Measurements from ENCODE around the gene MCAT. TPM values are rescaled to one million over a fixed set of nuclear protein-coding genes. Genes with fewer than 3 reads are reported as not detected.

MCAT gene
- total RNA-seq, 2 donors from 2014 or later: 39.1 to 39.9 TPM

DNA sequence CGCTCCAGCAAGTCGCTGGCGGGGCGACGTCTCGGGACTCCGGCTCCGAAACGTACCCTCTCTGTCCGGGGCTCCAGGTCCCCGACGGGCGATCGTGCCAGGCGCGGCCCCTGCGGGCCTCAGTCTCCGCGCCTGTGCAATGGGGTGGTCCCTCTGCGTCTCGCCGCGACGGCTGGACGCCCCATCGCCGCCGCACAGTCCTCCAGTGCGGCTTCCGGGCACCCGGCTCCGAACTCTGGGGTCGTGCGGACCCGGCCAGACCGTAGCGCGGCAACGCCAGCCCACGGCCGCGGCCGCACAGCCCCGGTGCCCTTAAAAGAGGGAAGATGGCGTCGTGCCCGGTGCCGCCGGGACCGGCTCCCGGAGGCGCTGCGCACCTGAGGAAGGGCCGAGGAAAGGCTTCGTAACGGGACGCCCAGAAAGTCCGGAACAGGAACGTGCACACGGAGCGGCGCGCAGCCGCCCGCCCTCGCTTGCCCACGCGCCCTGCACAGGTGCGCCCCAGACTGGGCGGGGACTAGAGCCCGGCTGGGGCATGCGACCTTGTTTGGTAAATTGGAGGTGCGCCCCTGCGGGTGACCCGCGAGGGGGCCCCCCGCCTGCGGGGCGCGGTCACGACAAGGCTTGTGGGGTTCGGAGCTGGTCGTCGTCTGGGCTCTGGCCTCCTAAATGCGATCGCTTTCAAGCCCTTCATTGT, 32.1 kb downstream of the MCAT start:
- WGBS: 3% methylated on average over 63 of the region's 86 CpGs

DNA sequence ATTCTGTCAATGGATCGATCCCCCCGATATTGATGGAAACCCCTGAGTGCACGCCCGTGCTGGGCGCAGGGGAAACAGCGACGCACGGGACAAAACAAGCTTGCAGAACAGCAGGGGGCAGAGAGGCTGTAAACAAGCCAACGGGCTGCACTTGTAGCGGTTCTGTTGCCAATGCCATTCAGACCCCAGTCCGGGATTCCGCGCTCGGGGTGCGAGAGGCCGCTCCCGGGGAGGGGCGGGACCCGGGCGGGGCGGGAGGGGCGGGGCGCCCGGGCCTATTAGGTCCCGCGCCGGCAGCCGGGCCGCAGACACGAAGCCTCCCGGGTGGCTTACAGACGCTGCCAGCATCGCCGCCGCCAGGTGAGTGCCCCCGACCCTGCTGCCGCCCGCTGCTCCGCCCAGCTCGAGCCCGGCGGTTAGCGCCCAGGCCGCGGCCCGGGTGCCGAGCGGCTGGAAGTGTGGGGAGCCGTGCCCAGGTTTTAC, 32.7 kb downstream of the MCAT start, which contains the start of gene BIK:
TSS of gene BIK (plus strand) at position 307 of the 483 bp plus-strand sequence. CDS start 13,273 bp downstream, outside the sequence.
- H3K4me1 ChIP-seq (replicated peaks): peaks cover 13% of the 10 kb centered on the region
- under 1% methylated on average over 23 of the region's 49 CpGs for WGBS
- H3K27me3 ChIP-seq (replicated peaks; ENCODE audit: insufficient read depth): no peaks in the 10 kb centered on the region
- intact Hi-C loops (cut with DNase I): no loop called here
- no peaks in the 10 kb centered on the region for H3K9me3 ChIP-seq
- peak within 1 kb of the TSS; percentile 78 to 89 for H3K27ac ChIP-seq
- peak within 1 kb of the TSS; percentile 59 to 83 for H3K4me3 ChIP-seq
- TF ChIP-seq POLR2AphosphoS5 (IDR thresholded peaks at IDR 0.05) (no peak), POLR2A (IDR thresholded peaks at IDR 0.05) (peak; percentile 61)
- TF ChIP-seq, protein P1, sequence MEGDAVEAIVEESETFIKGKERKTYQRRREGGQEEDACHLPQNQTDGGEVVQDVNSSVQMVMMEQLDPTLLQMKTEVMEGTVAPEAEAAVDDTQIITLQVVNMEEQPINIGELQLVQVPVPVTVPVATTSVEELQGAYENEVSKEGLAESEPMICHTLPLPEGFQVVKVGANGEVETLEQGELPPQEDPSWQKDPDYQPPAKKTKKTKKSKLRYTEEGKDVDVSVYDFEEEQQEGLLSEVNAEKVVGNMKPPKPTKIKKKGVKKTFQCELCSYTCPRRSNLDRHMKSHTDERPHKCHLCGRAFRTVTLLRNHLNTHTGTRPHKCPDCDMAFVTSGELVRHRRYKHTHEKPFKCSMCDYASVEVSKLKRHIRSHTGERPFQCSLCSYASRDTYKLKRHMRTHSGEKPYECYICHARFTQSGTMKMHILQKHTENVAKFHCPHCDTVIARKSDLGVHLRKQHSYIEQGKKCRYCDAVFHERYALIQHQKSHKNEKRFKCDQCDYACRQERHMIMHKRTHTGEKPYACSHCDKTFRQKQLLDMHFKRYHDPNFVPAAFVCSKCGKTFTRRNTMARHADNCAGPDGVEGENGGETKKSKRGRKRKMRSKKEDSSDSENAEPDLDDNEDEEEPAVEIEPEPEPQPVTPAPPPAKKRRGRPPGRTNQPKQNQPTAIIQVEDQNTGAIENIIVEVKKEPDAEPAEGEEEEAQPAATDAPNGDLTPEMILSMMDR (IDR thresholded peaks at IDR 0.05): peak in 1 of 4 experiments; percentile 11
- peak; percentile 68 for DNase-seq (ENCODE audit: low spot score)
- H3K36me3 ChIP-seq: no peaks in the 10 kb centered on the region

More for the DNA sequence above, 32.1 kb downstream of the MCAT start:
- Histone ChIP-seq H3K4me1 (replicated peaks) (peaks cover 13% of the 10 kb centered on the region), H3K27me3 (replicated peaks; ENCODE audit: insufficient read depth) (no peaks in the 10 kb centered on the region), H3K4me3 (peak overlapping the region; percentile 59 to 83), H3K36me3 (no peaks in the 10 kb centered on the region), H3K27ac (peak overlapping the region; percentile 78 to 89), H3K9me3 (no peaks in the 10 kb centered on the region)
- peak; percentile 57 for DNase-seq (ENCODE audit: low spot score)
- TF ChIP-seq POLR2A (IDR thresholded peaks at IDR 0.05) (no peak), POLR2AphosphoS5 (IDR thresholded peaks at IDR 0.05) (no peak)
- TF ChIP-seq, protein P1 (IDR thresholded peaks at IDR 0.05): no peak
- intact Hi-C loops (cut with DNase I): no loop called here

DNA sequence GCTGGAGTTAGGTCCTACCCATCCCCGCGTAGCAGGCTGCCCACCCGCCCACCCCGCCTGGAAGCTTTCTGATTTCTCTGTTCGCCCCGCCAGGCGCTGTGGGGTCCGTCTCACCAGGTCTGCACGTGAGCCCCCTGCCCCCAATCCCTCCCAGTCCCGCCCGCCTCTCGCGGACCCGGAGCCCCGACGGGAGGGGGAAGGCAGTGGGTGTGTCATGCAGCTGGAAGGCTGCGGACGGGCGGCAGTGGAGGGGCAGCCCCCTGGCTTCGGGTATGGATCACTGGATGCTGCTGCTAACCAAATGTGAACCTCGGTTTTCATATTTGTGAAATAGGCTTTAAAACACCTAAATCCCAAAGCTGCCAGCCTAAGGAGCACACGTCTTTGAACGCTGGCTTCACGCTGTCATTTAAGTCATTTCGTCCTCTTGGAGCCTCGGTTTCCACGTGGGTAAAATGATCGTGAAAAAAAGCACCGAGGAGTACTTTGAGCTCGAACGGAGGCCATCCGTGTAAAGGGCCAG, 33.2 kb downstream of the MCAT start:
- Histone ChIP-seq H3K27ac (peak overlapping the region; percentile 78 to 89), H3K4me1 (replicated peaks) (peaks cover 8% of the 10 kb centered on the region), H3K27me3 (replicated peaks; ENCODE audit: insufficient read depth) (no peaks in the 10 kb centered on the region), H3K9me3 (no peaks in the 10 kb centered on the region), H3K4me3 (peak overlapping the region; percentile 59 to 83), H3K36me3 (no peaks in the 10 kb centered on the region)
- WGBS: 7% methylated on average over 32 of the region's 32 CpGs
- intact Hi-C loops (cut with DNase I): no loop called here
- TF ChIP-seq, protein P1 (IDR thresholded peaks at IDR 0.05): no peak
- TF ChIP-seq POLR2A (IDR thresholded peaks at IDR 0.05): no peak
- no peak for TF ChIP-seq POLR2AphosphoS5 (IDR thresholded peaks at IDR 0.05)
- DNase-seq (ENCODE audit: low spot score): no peak

DNA sequence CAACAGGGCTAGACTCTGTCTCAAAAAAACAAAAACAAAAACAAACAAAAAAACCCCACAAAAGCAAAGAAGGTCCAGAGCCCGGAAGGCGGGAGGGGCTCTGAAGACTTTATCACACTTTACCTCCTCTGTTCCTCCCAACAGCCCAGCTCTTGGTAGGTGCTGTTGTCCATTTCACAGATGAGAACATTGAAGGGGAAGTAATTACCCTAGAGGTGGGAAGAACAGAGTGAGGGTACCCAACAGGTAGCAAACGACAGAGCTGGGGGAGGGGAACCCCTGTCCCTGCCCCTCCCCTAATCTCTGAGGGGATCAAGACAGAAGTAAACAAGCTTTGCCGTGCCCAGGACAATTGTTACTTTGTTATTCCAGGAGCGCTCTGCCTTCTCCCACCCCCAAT, 33.7 kb downstream of the MCAT start:
- Histone ChIP-seq H3K4me3 (no peak overlapping the region), H3K27me3 (replicated peaks; ENCODE audit: insufficient read depth) (no peaks in the 10 kb centered on the region), H3K4me1 (replicated peaks) (peaks cover 5% of the 10 kb centered on the region), H3K27ac (no peak overlapping the region), H3K36me3 (no peaks in the 10 kb centered on the region), H3K9me3 (no peaks in the 10 kb centered on the region)
- intact Hi-C loops (cut with DNase I): no loop called here
- WGBS: 39% methylated on average over 5 of the region's 5 CpGs
- DNase-seq (ENCODE audit: low spot score): no peak
- TF ChIP-seq POLR2AphosphoS5 (IDR thresholded peaks at IDR 0.05): no peak
- TF ChIP-seq POLR2A (IDR thresholded peaks at IDR 0.05): no peak
- TF ChIP-seq, protein P1 (IDR thresholded peaks at IDR 0.05): no peak

Data from prostate gland (tissue), 2 donors.